Hematopoietic multipotent progenitor cell treated with erythropoietin and hydrocortisone succinate and interleukin-3 and kit ligand, for 17 days (in vitro differentiated cells): ENCODE results near the gene POLR1C.
"Not testable (repeated sequence)": the region's sequence is repeated elsewhere in the genome, so short reads cannot be mapped to it uniquely, and the experiment has no call there.

Experiments used
- DNase-seq: peaks from one replicate; pipeline ENCODE4 v3.0.0-alpha.2; 2015; ENCODE audit warnings: low spot score

The POLR1C gene

GRCh38 chr6:43516697-43517504, at the start of gene POLR1C, which contains the start of gene YIPF3:
POLR1C (plus strand) TSS chr6:43517089; CDS start chr6:43517110, 21 bp downstream.
YIPF3 (minus strand) TSS chr6:43516926; CDS start chr6:43516807, 119 bp downstream.
- DNase-seq: peak; percentile 99

- DNase-seq: not testable (repeated sequence)
These were observed 49.6 kb upstream of the POLR1C start for GRCh38 chr6:43467265-43467664.

GRCh38 chr6:43467752-43468151, 49.1 kb upstream of the POLR1C start:
- DNase-seq: no peak

- no peak for DNase-seq
These were observed 48.6 kb upstream of the POLR1C start for GRCh38 chr6:43468240-43468639.

- no peak for DNase-seq
These were observed 47.9 kb upstream of the POLR1C start for GRCh38 chr6:43468748-43469681.

- no peak for DNase-seq
These were observed 46.9 kb upstream of the POLR1C start for GRCh38 chr6:43469947-43470346.

GRCh38 chr6:43471399-43471798, 45.5 kb upstream of the POLR1C start:
- no peak for DNase-seq

GRCh38 chr6:43472515-43472914, 44.4 kb upstream of the POLR1C start:
- DNase-seq: no peak

GRCh38 chr6:43475516-43475915, 41.4 kb upstream of the POLR1C start:
- DNase-seq: no peak

- no peak for DNase-seq
These were observed 40.1 kb upstream of the POLR1C start for GRCh38 chr6:43476746-43477145.

GRCh38 chr6:43477235-43478007, 39.5 kb upstream of the POLR1C start, which contains the start of gene TJAP1:
TJAP1 (plus strand) TSS chr6:43477570; CDS start chr6:43499002, 21,432 bp downstream.
- DNase-seq: peak; percentile 84

- peak; percentile 46 for DNase-seq
These were observed 38.9 kb upstream of the POLR1C start for GRCh38 chr6:43478008-43478372.

- DNase-seq: no peak
These were observed 35.8 kb upstream of the POLR1C start for GRCh38 chr6:43481075-43481474.

- DNase-seq: no peak
These were observed 35.2 kb upstream of the POLR1C start for GRCh38 chr6:43481591-43482236.

- DNase-seq: no peak
These were observed 28.1 kb upstream of the POLR1C start for GRCh38 chr6:43488667-43489276.

GRCh38 chr6:43489277-43490072, 27.4 kb upstream of the POLR1C start:
- no peak for DNase-seq

- no peak for DNase-seq
These were observed 26.4 kb upstream of the POLR1C start for GRCh38 chr6:43490523-43490939.

- no peak for DNase-seq
These were observed 24.9 kb upstream of the POLR1C start for GRCh38 chr6:43491750-43492661.

GRCh38 chr6:43492673-43493072, 24.2 kb upstream of the POLR1C start:
- no peak for DNase-seq
